CD4-positive, alpha-beta T cell (primary cell): ENCODE results near the gene TULP4. TPM values are rescaled to one million over a fixed set of nuclear protein-coding genes. Genes with fewer than 3 reads are reported as not detected.

Source experiments
- ATAC-seq: fragments of 200-7000 bp; cut with Tn5 transposase; one replicate; pipeline ENCODE4 v1.10.0; 2022; ENCODE audit warnings: mild to moderate bottlenecking; ENCODE audit not compliant: poor library complexity
- CTCF ChIA-PET: fragments of 350-600 bp; sonication (Branson Sonifier 250); formaldehyde crosslinking; loops from one replicate; lab custom pipeline; 2021; ENCODE audit warnings: antibody characterized with exemption, inconsistent platforms; lab: Charles Lee
- POLR2A ChIA-PET: fragments of 350-600 bp; sonication (Branson Sonifier 250); formaldehyde crosslinking; loops from one replicate; lab custom pipeline; 2021; ENCODE audit warnings: antibody characterized with exemption, inconsistent platforms; lab: Charles Lee
- DNase-seq, 14 experiments: peaks; one replicate each; pipeline ENCODE4 v3.0.0-alpha.2; 2013 to 2020; ENCODE audit warnings: mixed read lengths in 2 of 14
- H3K27ac ChIP-seq, 2 donors: one replicate each; pipeline versions ENCODE4 v1.5.1 to v1.7.0; 2013; ENCODE audit warnings: low read length in 2 of 2, low read depth in 1 of 2, mild to moderate bottlenecking in 1 of 2
- H3K27me3 ChIP-seq, 2 experiments: 1 replicate in 1 of 2; 2 replicates in 1 of 2; pipeline versions ENCODE4 v1.6.1 to v1.7.0; 2013; ENCODE audit warnings: low read length in 2 of 2, control low read depth in 1 of 2, mild to moderate bottlenecking in 1 of 2, moderate library complexity in 1 of 2; ENCODE audit not compliant: insufficient read depth in 2 of 2, control insufficient read depth in 1 of 2
- H3K36me3 ChIP-seq: one replicate; pipeline ENCODE4 v1.6.1; 2013; ENCODE audit warnings: low read length, control low read depth; ENCODE audit not compliant: insufficient read depth
- H3K4me1 ChIP-seq: one replicate; pipeline ENCODE4 v1.6.1; 2013; ENCODE audit warnings: low read length, control low read depth; ENCODE audit not compliant: insufficient read depth
- H3K4me3 ChIP-seq: one replicate; pipeline ENCODE4 v1.5.1; 2013; ENCODE audit warnings: mild to moderate bottlenecking, low read length, moderate library complexity
- H3K9me3 ChIP-seq, 2 experiments: 1 replicate in 1 of 2; 2 replicates in 1 of 2; pipeline versions ENCODE4 v1.6.1 to v1.7.0; 2013; ENCODE audit warnings: low read length in 2 of 2, mild to moderate bottlenecking in 2 of 2, control low read depth in 1 of 2, moderate library complexity in 1 of 2; ENCODE audit not compliant: control insufficient read depth in 1 of 2, insufficient read depth in 1 of 2
- H3K27ac Mint-ChIP-seq: one replicate; pipeline ENCODE4 v1.8.0; 2020; ENCODE audit warnings: mixed read lengths
- H3K27me3 Mint-ChIP-seq: one replicate; pipeline ENCODE4 v1.8.0; 2021; ENCODE audit warnings: mixed read lengths
- H3K36me3 Mint-ChIP-seq: one replicate; pipeline ENCODE4 v1.8.0; 2021; ENCODE audit warnings: low read depth, mixed read lengths
- H3K4me1 Mint-ChIP-seq: one replicate; pipeline ENCODE4 v1.8.0; 2021; ENCODE audit warnings: low read depth, mixed read lengths
- H3K4me3 Mint-ChIP-seq: one replicate; pipeline ENCODE4 v1.8.0; 2020; ENCODE audit warnings: mild to moderate bottlenecking, mixed read lengths
- H3K9me3 Mint-ChIP-seq: one replicate; pipeline ENCODE4 v1.8.0; 2020; ENCODE audit warnings: mixed read lengths
- CTCF ChIP-seq: fragments of 200-600 bp; IDR thresholded peaks from one replicate; pipeline ENCODE4 v1.8.0; 2022; ENCODE audit warnings: antibody characterized with exemption, mild to moderate bottlenecking
- intact Hi-C, 2 experiments: fragments of 100-400 bp; cut with DNase I in 1 of 2; cut with micrococcal nuclease in 1 of 2; formaldehyde crosslinking; loops; one replicate each; pipeline versions ENCODE4 v1.15.1 to v1.9.0; 2023 to 2025; cut with DNase I, micrococcal nuclease
- total RNA-seq, 174 experiments: library from RNA in 2 of 174; stranded (reverse) in 2 of 174; gene quantifications; one replicate each; pipeline ENCODE4 v1.2.3 and lab custom pipeline; 2021 to 2026

TULP4 gene
- total RNA-seq, 2 experiments from 2014 or later = 66.1 to 68.2 TPM

DNA sequence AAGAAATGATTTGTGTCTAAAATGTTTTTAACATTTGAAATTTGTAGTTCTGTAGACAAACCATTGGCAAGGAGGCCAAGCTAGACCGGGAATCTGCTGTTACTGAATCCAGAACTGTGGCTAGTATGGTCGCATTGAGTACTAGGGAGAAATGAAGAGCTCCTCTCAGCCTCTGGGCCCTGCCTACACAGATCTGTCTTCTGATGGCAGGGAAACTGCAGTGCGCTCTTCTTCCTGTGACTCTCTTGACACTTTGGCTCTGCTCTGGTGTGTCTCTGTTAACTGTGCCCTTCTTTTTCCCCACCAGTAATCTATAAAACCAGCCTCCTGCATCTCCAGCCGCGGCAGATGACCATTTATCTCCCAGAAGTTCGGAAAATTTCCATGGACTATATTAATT lies 186.1 kb downstream of the TULP4 start:
- Histone ChIP-seq H3K36me3 (peaks cover 63% of the 10 kb centered on the region), H3K27ac (no peak overlapping the region), H3K4me1 (no peaks in the 10 kb centered on the region), H3K27me3 (no peaks in the 10 kb centered on the region), H3K9me3 (no peaks in the 10 kb centered on the region), H3K4me3 (no peak overlapping the region)
- Mint-ChIP-seq H3K36me3 (peaks cover 65% of the 10 kb centered on the region), H3K4me3 (no peak overlapping the region), H3K9me3 (no peaks in the 10 kb centered on the region), H3K27me3 (no peaks in the 10 kb centered on the region), H3K27ac (no peak overlapping the region), H3K4me1 (no peaks in the 10 kb centered on the region)
- POLR2A ChIA-PET = no interaction called here
- intact Hi-C loops = no loop called here
- ATAC-seq (no peak), DNase-seq (no peak)
- no peak for TF ChIP-seq CTCF
- CTCF ChIA-PET = no interaction called here

DNA sequence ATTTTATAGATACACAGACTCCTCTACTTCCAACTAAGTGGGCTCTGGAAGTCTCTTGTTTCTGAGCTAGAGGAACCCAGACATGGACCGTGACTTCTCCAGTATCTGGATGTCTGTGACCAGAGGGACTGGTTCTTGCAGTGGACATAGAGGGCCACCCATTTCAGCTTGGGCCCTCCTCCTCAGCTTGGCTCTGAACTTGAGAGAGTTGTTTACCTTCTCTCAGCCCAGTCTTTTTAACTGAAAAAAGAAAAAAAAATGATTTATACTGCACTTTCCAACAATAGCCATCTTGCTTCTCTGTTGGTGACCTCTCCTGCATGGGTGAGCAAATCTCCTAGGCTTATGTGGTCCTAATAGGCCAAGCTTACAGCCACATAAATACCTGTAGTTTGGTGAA lies 187.3 kb downstream of the TULP4 start:
- Histone ChIP-seq H3K36me3 (peaks cover 53% of the 10 kb centered on the region), H3K9me3 (no peaks in the 10 kb centered on the region)
- no peak overlapping the region for H3K27ac Mint-ChIP-seq

GRCh38 chr6:158500016-158500735 lies 187.9 kb downstream of the TULP4 start:
- ChIA-PET CTCF (no interaction called here), POLR2A (interaction anchor here (0.5 kb wide), 1 partner anchor 68 kb away, joined by 3 read pairs; no protein-coding TSS in a partner anchor)
- Mint-ChIP-seq H3K27ac (no peak overlapping the region), H3K27me3 (no peaks in the 10 kb centered on the region), H3K9me3 (no peaks in the 10 kb centered on the region), H3K4me3 (no peak overlapping the region), H3K36me3 (peaks cover 62% of the 10 kb centered on the region), H3K4me1 (no peaks in the 10 kb centered on the region)
- Histone ChIP-seq H3K4me3 (no peak overlapping the region), H3K27me3 (no peaks in the 10 kb centered on the region), H3K27ac (no peak overlapping the region), H3K9me3 (no peaks in the 10 kb centered on the region), H3K36me3 (peaks cover 47% of the 10 kb centered on the region), H3K4me1 (no peaks in the 10 kb centered on the region)
- intact Hi-C loops = no loop called here
- DNase-seq (no peak), ATAC-seq (no peak)
- TF ChIP-seq CTCF = no peak

More for the DNA sequence above, 187.3 kb downstream of the TULP4 start:
- Mint-ChIP-seq H3K36me3 (peaks cover 58% of the 10 kb centered on the region), H3K4me3 (no peak overlapping the region), H3K4me1 (no peaks in the 10 kb centered on the region), H3K9me3 (no peaks in the 10 kb centered on the region), H3K27me3 (no peaks in the 10 kb centered on the region)
- H3K27me3 ChIP-seq = no peaks in the 10 kb centered on the region
- CTCF ChIA-PET = no interaction called here
- H3K4me3 ChIP-seq = no peak overlapping the region
- POLR2A ChIA-PET = no interaction called here
- DNase-seq = no peak
- no peak for TF ChIP-seq CTCF
- H3K27ac ChIP-seq = no peak overlapping the region
- intact Hi-C loops = no loop called here
- ATAC-seq = no peak
- H3K4me1 ChIP-seq = no peaks in the 10 kb centered on the region
